Measurements from ENCODE around the gene GASK1A.

DNA sequence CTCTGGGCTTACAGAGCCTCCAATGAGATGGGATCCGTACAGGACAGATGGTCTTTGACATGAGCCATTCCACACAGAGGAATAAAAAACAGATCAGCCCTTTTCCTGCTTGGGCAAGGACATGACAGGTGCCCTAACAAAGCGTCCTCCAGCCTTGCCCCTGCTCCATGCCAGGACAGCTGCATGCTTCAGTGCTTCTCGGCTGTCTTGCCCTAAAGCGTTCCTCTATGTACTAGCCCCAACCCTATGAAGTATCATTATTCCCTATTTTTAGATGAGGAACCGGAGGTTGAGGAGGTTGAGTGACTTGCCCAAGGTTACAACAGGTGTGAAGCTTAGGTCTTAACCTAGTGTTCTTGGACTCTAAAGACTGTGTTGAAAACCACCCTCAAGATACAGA is 116.3 kb downstream of the GASK1A start:
- no peak for TF ChIP-seq ZFP3 (CRISPR knock-in tag; IDR thresholded peaks at IDR 0.05)
- no peak for TF ChIP-seq ISL1 (CRISPR knock-in tag; IDR thresholded peaks at IDR 0.05)

Data from SK-N-SH treated with all-trans-retinoic acid at 6 μM for 48 hours (cell line).